Upper lobe of right lung (tissue), 1 donor: ENCODE results near the gene NKX1-2. TPM values are rescaled to one million over a fixed set of nuclear protein-coding genes. Genes with fewer than 3 reads are reported as not detected.
"Not testable (repeated sequence)": the region's sequence is repeated elsewhere in the genome, so short reads cannot be mapped to it uniquely, and the experiment has no call there.

Experiments
- ATAC-seq: fragments of 200-7000 bp; cut with Tn5 transposase; one replicate; pipeline ENCODE4 v1.9.1; 2020; ENCODE audit warnings: mild to moderate bottlenecking, moderate library complexity
- DNase-seq: peaks from one replicate; pipeline ENCODE4 v3.0.0-alpha.2; 2020
- H3K27ac ChIP-seq: fragments of 200-600 bp; one replicate; pipeline ENCODE4 v1.8.0; 2022
- H3K27me3 ChIP-seq: fragments of 200-600 bp; one replicate; pipeline ENCODE4 v1.8.0; 2022; ENCODE audit warnings: mild to moderate bottlenecking
- H3K36me3 ChIP-seq: fragments of 200-600 bp; one replicate; pipeline ENCODE4 v1.8.0; 2022
- H3K4me1 ChIP-seq: fragments of 200-600 bp; one replicate; pipeline ENCODE4 v1.8.0; 2022
- H3K4me3 ChIP-seq: fragments of 200-600 bp; one replicate; pipeline ENCODE4 v1.8.0; 2022; ENCODE audit warnings: mild to moderate bottlenecking
- H3K9me3 ChIP-seq: fragments of 200-600 bp; one replicate; pipeline ENCODE4 v1.8.0; 2022
- CTCF ChIP-seq: fragments of 200-600 bp; IDR thresholded peaks from one replicate; pipeline ENCODE4 v1.8.0; 2022; ENCODE audit warnings: antibody characterized with exemption
- intact Hi-C: fragments of 100-400 bp; cut with DNase I; formaldehyde crosslinking; loops from one replicate; pipeline ENCODE4 v1.11.0; 2022
- total RNA-seq: library from RNA; stranded (reverse); fragmentation: NEBNext Ultra II Directional; extraction: Animal tissue kit (Norgen Biotek cat#: 25700); gene quantifications from one replicate; pipeline ENCODE4 v1.2.1, GENCODE V29; 2021
- donor health status: DM: no; HTN: yes; CAD: no; lungs with severe emphysema.

The NKX1-2 gene
- total RNA-seq, 1 donor from 2014 or later, result not detected

- DNase-seq, result no peak
- ATAC-seq, result no peak
- no peaks in the 10 kb centered on the region for H3K9me3 ChIP-seq
- no peak for TF ChIP-seq CTCF
- H3K4me1 ChIP-seq, result no peaks in the 10 kb centered on the region
- no peak overlapping the region for H3K4me3 ChIP-seq
- H3K36me3 ChIP-seq, result no peaks in the 10 kb centered on the region
- intact Hi-C loops, result no loop called here
- no peak overlapping the region for H3K27ac ChIP-seq
- H3K27me3 ChIP-seq, result peaks cover 6% of the 10 kb centered on the region
Observed at GRCh38 chr10:124436191-124436638, 13.6 kb downstream of the NKX1-2 start.

- H3K27me3 ChIP-seq, H3K27ac ChIP-seq, DNase-seq, ATAC-seq, H3K9me3 ChIP-seq, H3K4me3 ChIP-seq, intact Hi-C loops, H3K36me3 ChIP-seq, H3K4me1 ChIP-seq: not testable (repeated sequence)
Observed at GRCh38 chr10:124435683-124436082, 14.2 kb downstream of the NKX1-2 start.

- peaks cover 8% of the 10 kb centered on the region for H3K27me3 ChIP-seq
- H3K4me3 ChIP-seq, result no peak overlapping the region
- intact Hi-C loops, result no loop called here
- H3K27ac ChIP-seq, result no peak overlapping the region
- no peak for TF ChIP-seq CTCF
- no peaks in the 10 kb centered on the region for H3K9me3 ChIP-seq
- no peak for ATAC-seq
- DNase-seq, result no peak
- no peaks in the 10 kb centered on the region for H3K4me1 ChIP-seq
- no peaks in the 10 kb centered on the region for H3K36me3 ChIP-seq
Observed at GRCh38 chr10:124433461-124433860, 16.4 kb downstream of the NKX1-2 start.

- Histone ChIP-seq H3K27me3 (peaks cover 8% of the 10 kb centered on the region), H3K9me3 (no peaks in the 10 kb centered on the region), H3K27ac (no peak overlapping the region), H3K36me3 (no peaks in the 10 kb centered on the region), H3K4me1 (no peaks in the 10 kb centered on the region), H3K4me3 (no peak overlapping the region)
- TF ChIP-seq CTCF, result no peak
- DNase-seq (no peak), ATAC-seq (no peak)
- intact Hi-C loops, result no loop called here
Observed at GRCh38 chr10:124430077-124430476, 19.8 kb downstream of the NKX1-2 start.

GRCh38 chr10:124429576-124429975 lies 20.3 kb downstream of the NKX1-2 start:
- no peak overlapping the region for H3K27ac ChIP-seq
- no peaks in the 10 kb centered on the region for H3K36me3 ChIP-seq
- peaks cover 8% of the 10 kb centered on the region for H3K27me3 ChIP-seq
- no peaks in the 10 kb centered on the region for H3K9me3 ChIP-seq
- DNase-seq (no peak), ATAC-seq (no peak)
- no peak overlapping the region for H3K4me3 ChIP-seq
- TF ChIP-seq CTCF, result no peak
- intact Hi-C loops, result no loop called here
- H3K4me1 ChIP-seq, result no peaks in the 10 kb centered on the region

GRCh38 chr10:124428207-124428777 lies 21.5 kb downstream of the NKX1-2 start:
- TF ChIP-seq CTCF, result no peak
- no peaks in the 10 kb centered on the region for H3K9me3 ChIP-seq
- DNase-seq, result no peak
- peaks cover 8% of the 10 kb centered on the region for H3K27me3 ChIP-seq
- no peak for ATAC-seq
- H3K4me1 ChIP-seq, result no peaks in the 10 kb centered on the region
- H3K36me3 ChIP-seq, result no peaks in the 10 kb centered on the region
- intact Hi-C loops, result no loop called here
- no peak overlapping the region for H3K4me3 ChIP-seq
- no peak overlapping the region for H3K27ac ChIP-seq
